ENCODE results near the gene CMTM7. TPM values are rescaled to one million over a fixed set of nuclear protein-coding genes. Genes with fewer than 3 reads are reported as not detected.
A peak's percentile ranks its signal among the peaks of the same experiment; 100 is the strongest.

Gene CMTM7
- total RNA-seq, 1 donor: 10.1 TPM

- no peak overlapping the region for H3K4me3 ChIP-seq (ENCODE audit: low read depth, low read length)
- no peak for DNase-seq (ENCODE audit: low read depth)
- TF ChIP-seq, protein P1, sequence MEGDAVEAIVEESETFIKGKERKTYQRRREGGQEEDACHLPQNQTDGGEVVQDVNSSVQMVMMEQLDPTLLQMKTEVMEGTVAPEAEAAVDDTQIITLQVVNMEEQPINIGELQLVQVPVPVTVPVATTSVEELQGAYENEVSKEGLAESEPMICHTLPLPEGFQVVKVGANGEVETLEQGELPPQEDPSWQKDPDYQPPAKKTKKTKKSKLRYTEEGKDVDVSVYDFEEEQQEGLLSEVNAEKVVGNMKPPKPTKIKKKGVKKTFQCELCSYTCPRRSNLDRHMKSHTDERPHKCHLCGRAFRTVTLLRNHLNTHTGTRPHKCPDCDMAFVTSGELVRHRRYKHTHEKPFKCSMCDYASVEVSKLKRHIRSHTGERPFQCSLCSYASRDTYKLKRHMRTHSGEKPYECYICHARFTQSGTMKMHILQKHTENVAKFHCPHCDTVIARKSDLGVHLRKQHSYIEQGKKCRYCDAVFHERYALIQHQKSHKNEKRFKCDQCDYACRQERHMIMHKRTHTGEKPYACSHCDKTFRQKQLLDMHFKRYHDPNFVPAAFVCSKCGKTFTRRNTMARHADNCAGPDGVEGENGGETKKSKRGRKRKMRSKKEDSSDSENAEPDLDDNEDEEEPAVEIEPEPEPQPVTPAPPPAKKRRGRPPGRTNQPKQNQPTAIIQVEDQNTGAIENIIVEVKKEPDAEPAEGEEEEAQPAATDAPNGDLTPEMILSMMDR (IDR thresholded peaks at IDR 0.05; ENCODE audit: insufficient read depth, low read length): no peak
These were observed 13.1 kb downstream of the CMTM7 start for GRCh38 chr3:32404714-32405113.

GRCh38 chr3:32405155-32405554 lies 13.5 kb downstream of the CMTM7 start:
- TF ChIP-seq, protein P1 (IDR thresholded peaks at IDR 0.05; ENCODE audit: insufficient read depth, low read length): no peak
- DNase-seq (ENCODE audit: low read depth): peak; percentile 85
- no peak overlapping the region for H3K4me3 ChIP-seq (ENCODE audit: low read depth, low read length)

DNA sequence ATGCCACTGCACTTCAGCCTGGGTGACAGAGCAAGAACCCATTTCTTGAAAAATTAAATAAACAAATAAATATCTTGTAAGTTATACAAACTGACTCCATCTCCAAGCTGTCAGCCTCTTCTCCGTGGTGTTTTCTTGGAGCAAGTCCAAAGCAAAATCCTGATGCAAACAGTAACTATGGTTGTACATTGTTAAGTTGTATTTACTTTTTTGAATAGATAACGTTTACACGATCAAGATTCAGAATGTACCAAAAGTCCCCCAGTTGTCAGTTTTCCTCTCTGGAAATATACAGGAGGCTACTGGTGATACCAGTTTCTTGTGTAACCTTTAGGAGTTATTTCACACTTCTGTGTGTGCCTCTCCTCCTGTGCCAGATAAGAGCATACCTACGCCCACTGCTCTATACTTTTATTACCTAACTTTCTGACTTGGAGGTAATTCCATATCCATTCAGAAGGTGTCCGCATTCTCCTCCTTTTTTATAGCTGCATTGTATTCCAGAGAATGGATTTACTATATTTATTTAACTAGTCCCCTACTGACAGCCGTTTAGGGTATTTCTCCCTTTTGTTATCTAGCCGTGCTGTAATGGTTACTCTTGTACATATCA lies 14.2 kb downstream of the CMTM7 start:
- DNase-seq (ENCODE audit: low read depth): no peak
- H3K4me3 ChIP-seq (ENCODE audit: low read depth, low read length): no peak overlapping the region
- TF ChIP-seq, protein P1 (IDR thresholded peaks at IDR 0.05; ENCODE audit: insufficient read depth, low read length): no peak

DNA sequence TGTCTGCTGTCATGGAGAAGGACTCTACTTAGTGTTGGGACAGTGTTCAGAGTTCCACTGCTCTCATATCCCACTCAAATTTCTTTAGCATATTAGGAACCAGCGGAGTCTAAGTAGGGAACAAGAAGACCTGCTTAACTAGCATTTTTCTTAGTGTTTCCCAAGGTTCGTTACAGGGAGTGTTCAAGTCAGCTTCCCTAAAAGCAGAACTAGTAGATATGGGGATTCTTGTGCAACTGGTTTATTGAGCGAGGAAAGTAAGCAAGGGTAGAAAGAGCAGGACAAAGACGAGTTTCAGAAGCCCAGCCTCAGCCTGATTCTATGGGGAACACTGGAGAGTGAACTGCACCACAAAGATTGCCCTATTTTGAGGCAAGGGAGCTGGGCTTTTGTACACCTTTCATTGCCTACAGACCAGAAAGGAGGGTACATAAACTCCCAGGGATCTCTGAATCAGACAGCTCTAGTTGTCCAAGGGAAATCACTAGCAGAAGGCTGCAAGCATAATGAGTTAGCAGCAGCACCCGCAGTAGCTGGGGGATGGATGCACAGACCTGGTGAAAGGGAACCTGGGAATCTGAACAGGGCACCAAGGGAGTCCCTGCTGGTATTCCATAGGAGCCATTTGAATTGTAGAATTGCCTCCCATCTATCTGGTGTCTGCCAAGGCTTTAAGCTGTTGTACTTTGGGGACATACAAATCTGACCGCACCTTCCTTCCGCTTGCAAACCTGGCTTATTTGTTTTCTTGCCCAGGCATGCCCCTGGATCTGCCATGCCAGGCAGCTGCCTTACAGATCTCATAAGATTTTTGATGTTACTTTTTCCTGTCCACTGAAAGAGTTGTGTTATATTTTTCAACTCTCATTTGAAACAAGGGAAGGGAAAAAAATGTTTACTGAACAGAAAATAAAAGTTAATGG lies 15.1 kb downstream of the CMTM7 start:
- TF ChIP-seq, protein P1 (IDR thresholded peaks at IDR 0.05; ENCODE audit: insufficient read depth, low read length): no peak
- no peak overlapping the region for H3K4me3 ChIP-seq (ENCODE audit: low read depth, low read length)
- DNase-seq (ENCODE audit: low read depth): no peak

- no peak overlapping the region for H3K4me3 ChIP-seq (ENCODE audit: low read depth, low read length)
- DNase-seq (ENCODE audit: low read depth): no peak
- TF ChIP-seq, protein P1 (IDR thresholded peaks at IDR 0.05; ENCODE audit: insufficient read depth, low read length): no peak
These were observed 19.0 kb downstream of the CMTM7 start for GRCh38 chr3:32410367-32411246.

DNA sequence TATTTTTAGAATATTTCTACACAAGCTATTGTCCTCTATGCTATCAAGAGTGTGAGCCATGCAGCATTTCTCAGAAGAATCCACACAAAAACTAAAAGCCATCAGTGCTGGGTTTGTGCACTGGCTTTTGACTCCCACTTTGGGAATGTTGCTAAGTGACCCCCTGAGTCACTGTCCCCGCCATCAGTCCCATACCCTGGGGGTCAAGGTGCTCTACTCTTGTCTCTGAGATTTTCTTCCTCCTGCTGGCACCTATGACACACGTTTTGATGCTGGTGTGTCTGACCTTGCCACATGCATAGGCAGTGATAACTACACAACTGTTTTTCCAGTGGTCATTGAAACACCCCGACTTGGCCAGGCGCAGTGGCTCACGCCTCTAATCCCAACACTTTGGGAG lies 19.8 kb downstream of the CMTM7 start:
- TF ChIP-seq, protein P1 (IDR thresholded peaks at IDR 0.05; ENCODE audit: insufficient read depth, low read length): no peak

More for the DNA sequence above, 19.8 kb downstream of the CMTM7 start:
- no peak for DNase-seq (ENCODE audit: low read depth)
- H3K4me3 ChIP-seq (ENCODE audit: low read depth, low read length): no peak overlapping the region
